Astrocyte (in vitro differentiated cells and primary cell): ENCODE measurements around the gene SENP3. TPM values are rescaled to one million over a fixed set of nuclear protein-coding genes. Genes with fewer than 3 reads are reported as not detected.

Experiments
- DNase-seq: peaks from one replicate; pipeline ENCODE4 v3.0.0-alpha.2; 2010; ENCODE audit warnings: low read depth
- FAIRE-seq: peaks from 2 replicates; lab custom pipeline; 2011; peaks lifted over from hg19 to GRCh38; lab: Jason Lieb, UNC
- H2AFZ ChIP-seq: 2 replicates; pipeline ENCODE4 v1.6.0; 2012; ENCODE audit warnings: low read depth, low read length, inconsistent platforms
- H3K27ac ChIP-seq: 2 replicates; pipeline ENCODE4 v1.5.1; 2011; ENCODE audit warnings: low read depth, low read length, inconsistent platforms
- H3K27me3 ChIP-seq: 2 replicates; pipeline ENCODE4 v1.6.0; 2011; ENCODE audit warnings: low read length, inconsistent platforms; ENCODE audit not compliant: insufficient read depth
- H3K36me3 ChIP-seq: 2 replicates; pipeline ENCODE4 v1.5.1; 2011; ENCODE audit warnings: low read length, inconsistent platforms; ENCODE audit not compliant: insufficient read depth
- H3K4me1 ChIP-seq: 2 replicates; pipeline ENCODE4 v1.5.1; 2011; ENCODE audit warnings: low read length, inconsistent platforms; ENCODE audit not compliant: insufficient read depth
- H3K4me2 ChIP-seq: 2 replicates; pipeline ENCODE4 v1.6.0; 2012; ENCODE audit warnings: low read length, inconsistent platforms
- H3K4me3 ChIP-seq: 2 replicates; pipeline ENCODE4 v1.5.1; 2011; ENCODE audit warnings: low read depth, mild to moderate bottlenecking, low read length, inconsistent platforms; ENCODE audit not compliant: insufficient read depth
- H3K79me2 ChIP-seq: 2 replicates; pipeline ENCODE4 v1.6.0; 2012; ENCODE audit warnings: mild to moderate bottlenecking, low read length, inconsistent platforms; ENCODE audit not compliant: insufficient read depth
- H3K9ac ChIP-seq: 2 replicates; pipeline ENCODE4 v1.6.0; 2012; ENCODE audit warnings: mild to moderate bottlenecking, low read length, inconsistent platforms
- H3K9me3 ChIP-seq: 2 replicates; pipeline ENCODE4 v1.5.1; 2012; ENCODE audit warnings: low read depth, mild to moderate bottlenecking, low read length, inconsistent platforms; ENCODE audit not compliant: insufficient read depth
- H4K20me1 ChIP-seq: 2 replicates; pipeline ENCODE4 v1.6.0; 2012; ENCODE audit warnings: low read length, inconsistent platforms; ENCODE audit not compliant: insufficient read depth
- H3K27ac Mint-ChIP-seq: one replicate; pipeline ENCODE4 v1.8.0; 2021; ENCODE audit warnings: mild to moderate bottlenecking, mixed read lengths; ENCODE audit not compliant: unreplicated experiment
- H3K27me3 Mint-ChIP-seq: one replicate; pipeline ENCODE4 v1.8.0; 2021; ENCODE audit warnings: low read depth, mixed read lengths; ENCODE audit not compliant: unreplicated experiment
- H3K36me3 Mint-ChIP-seq: one replicate; pipeline ENCODE4 v1.8.0; 2021; ENCODE audit warnings: low read depth, mixed read lengths; ENCODE audit not compliant: unreplicated experiment
- H3K4me1 Mint-ChIP-seq: one replicate; pipeline ENCODE4 v1.8.0; 2021; ENCODE audit warnings: low read depth, mixed read lengths; ENCODE audit not compliant: unreplicated experiment
- H3K4me3 Mint-ChIP-seq: one replicate; pipeline ENCODE4 v1.8.0; 2021; ENCODE audit warnings: mild to moderate bottlenecking, moderate library complexity, mixed read lengths; ENCODE audit not compliant: unreplicated experiment
- H3K9me3 Mint-ChIP-seq: one replicate; pipeline ENCODE4 v1.8.0; 2021; ENCODE audit warnings: mild to moderate bottlenecking, mixed read lengths; ENCODE audit not compliant: unreplicated experiment
- CTCF ChIP-seq: IDR thresholded peaks from 2 replicates; pipeline ENCODE4 v1.5.1; 2011; ENCODE audit warnings: low read depth, mild to moderate bottlenecking, inconsistent platforms, low read length, moderate library complexity; ENCODE audit not compliant: insufficient read depth
- EZH2 ChIP-seq: IDR thresholded peaks from 2 replicates; pipeline ENCODE4 v1.6.1; 2012; ENCODE audit warnings: mild to moderate bottlenecking, low read length, inconsistent platforms; ENCODE audit not compliant: insufficient read depth
- total RNA-seq: library from RNA; stranded (reverse); gene quantifications from 2 replicates; pipeline ENCODE4 v1.2.1, GENCODE V29; 2021

Gene SENP3
- total RNA-seq, 1 donor from 2014 or later: 51.4 TPM

- no peak overlapping the region for H3K4me3 ChIP-seq
- Mint-ChIP-seq H3K36me3 (peaks cover 42% of the 10 kb centered on the region), H3K27ac (peak overlapping the region; percentile 83), H3K4me1 (peaks cover 55% of the 10 kb centered on the region), H3K9me3 (no peaks in the 10 kb centered on the region), H3K4me3 (peak overlapping the region; percentile 30), H3K27me3 (no peaks in the 10 kb centered on the region)
- H2AFZ ChIP-seq: no peak overlapping the region
- H3K79me2 ChIP-seq: peaks cover 69% of the 10 kb centered on the region
- TF ChIP-seq CTCF (no peak), EZH2 (no peak)
- peak overlapping the region; percentile 61 for H3K4me2 ChIP-seq
- peaks cover 56% of the 10 kb centered on the region for H4K20me1 ChIP-seq
- peaks cover 46% of the 10 kb centered on the region for H3K4me1 ChIP-seq
- no peak for FAIRE-seq
- H3K27me3 ChIP-seq: no peaks in the 10 kb centered on the region
- no peaks in the 10 kb centered on the region for H3K9me3 ChIP-seq
- peak overlapping the region; percentile 60 for H3K27ac ChIP-seq
- peak overlapping the region; percentile 42 for H3K9ac ChIP-seq
- peaks cover 38% of the 10 kb centered on the region for H3K36me3 ChIP-seq
- DNase-seq: no peak
Observed at GRCh38 chr17:7579834-7580603, 18.3 kb downstream of the SENP3 start.

- no peaks in the 10 kb centered on the region for H3K27me3 Mint-ChIP-seq
- H3K9me3 Mint-ChIP-seq: no peaks in the 10 kb centered on the region
- Histone ChIP-seq H3K27ac (no peak overlapping the region), H3K36me3 (peaks cover 29% of the 10 kb centered on the region), H3K4me2 (peak overlapping the region; percentile 61), H3K27me3 (no peaks in the 10 kb centered on the region), H4K20me1 (peaks cover 47% of the 10 kb centered on the region), H3K79me2 (peaks cover 69% of the 10 kb centered on the region), H3K9me3 (no peaks in the 10 kb centered on the region), H2AFZ (no peak overlapping the region), H3K4me3 (no peak overlapping the region), H3K4me1 (peaks cover 38% of the 10 kb centered on the region), H3K9ac (no peak overlapping the region)
- FAIRE-seq: no peak
- H3K27ac Mint-ChIP-seq: peak overlapping the region; percentile 83
- H3K4me1 Mint-ChIP-seq: peaks cover 49% of the 10 kb centered on the region
- peak overlapping the region; percentile 37 for H3K4me3 Mint-ChIP-seq
- peaks cover 43% of the 10 kb centered on the region for H3K36me3 Mint-ChIP-seq
- DNase-seq: no peak
- TF ChIP-seq EZH2 (no peak), CTCF (no peak)
Observed at GRCh38 chr17:7580604-7581575, 19.2 kb downstream of the SENP3 start.
